Panc1 (cell line): Measurements from ENCODE around the gene OR10R2. TPM values are rescaled to one million over a fixed set of nuclear protein-coding genes. Genes with fewer than 3 reads are reported as not detected.
A peak's percentile ranks its signal among the peaks of the same experiment; 100 is the strongest.

Source experiments
- ATAC-seq: fragments of 200-7000 bp; cut with Tn5 transposase; 2 replicates; pipeline ENCODE4 v1.9.1; 2020; ENCODE audit warnings: mild to moderate bottlenecking, moderate library complexity
- BruUV-seq: library from RNA; stranded (reverse); fragments of 400-500 nt; replicated peaks from 2 replicates; lab custom pipeline; 2021; lab: Mats Ljungman, UMichigan
- CTCF ChIA-PET: fragments of 300-600 bp; sonication (Branson Sonifier 250); formaldehyde crosslinking; loops from one replicate; lab custom pipeline; 2022; ENCODE audit warnings: antibody characterized with exemption; lab: Charles Lee
- POLR2A ChIA-PET: fragments of 300-600 bp; sonication (Branson Sonifier 250); formaldehyde crosslinking; loops from one replicate; lab custom pipeline; 2022; ENCODE audit warnings: antibody characterized with exemption; lab: Charles Lee
- DNase-seq: peaks from one replicate; pipeline ENCODE4 v3.0.0-alpha.2; 2010; ENCODE audit warnings: low read depth, low spot score
- H3K27ac ChIP-seq: 2 replicates; pipeline ENCODE4 v1.5.1; 2011; ENCODE audit warnings: mild to moderate bottlenecking, low read length, inconsistent platforms
- H3K27me3 ChIP-seq: fragments of 200-500 bp; sonication (Bioruptor generic); 2 replicates; pipeline ENCODE4 v1.6.0; 2014; ENCODE audit warnings: low read length, inconsistent platforms; ENCODE audit not compliant: control insufficient read depth, insufficient read depth
- H3K36me3 ChIP-seq: fragments of 200-500 bp; sonication (Bioruptor generic); 2 replicates; pipeline ENCODE4 v1.5.1; 2014; ENCODE audit warnings: inconsistent platforms, mild to moderate bottlenecking, low read length, moderate library complexity; ENCODE audit not compliant: control insufficient read depth, insufficient read depth
- H3K4me1 ChIP-seq: 2 replicates; pipeline ENCODE4 v1.5.1; 2011; ENCODE audit warnings: inconsistent platforms, mild to moderate bottlenecking, low read length, moderate library complexity; ENCODE audit not compliant: control insufficient read depth, insufficient read depth
- H3K4me3 ChIP-seq, 2 experiments: 2 replicates each; pipeline ENCODE4 v1.5.1; 2011 to 2012; ENCODE audit warnings: low read depth in 2 of 2, low read length in 2 of 2, mild to moderate bottlenecking in 2 of 2, inconsistent platforms in 1 of 2, moderate library complexity in 1 of 2
- H3K9me3 ChIP-seq: fragments of 200-500 bp; sonication (Bioruptor generic); 2 replicates; pipeline ENCODE4 v1.5.1; 2014; ENCODE audit warnings: low read depth, mild to moderate bottlenecking, inconsistent platforms, low read length, moderate library complexity; ENCODE audit not compliant: control insufficient read depth, insufficient read depth
- CTCF ChIP-seq: fragments of 450-650 bp; IDR thresholded peaks from 2 replicates; pipeline ENCODE4 v1.5.1; 2017; ENCODE audit warnings: mild to moderate bottlenecking
- POLR2AphosphoS5 ChIP-seq: IDR thresholded peaks from 2 replicates; pipeline ENCODE4 v1.6.1; 2012; ENCODE audit warnings: mild to moderate bottlenecking, low read depth, low read length, moderate library complexity
- SIN3A ChIP-seq: IDR thresholded peaks from 2 replicates; pipeline ENCODE4 v1.6.1; 2012; ENCODE audit warnings: low read depth, mild to moderate bottlenecking, low read length, moderate library complexity, borderline replicate concordance; ENCODE audit not compliant: insufficient read depth
- TCF7L2 ChIP-seq: IDR thresholded peaks from 2 replicates; pipeline ENCODE4 v1.6.1; 2011; ENCODE audit warnings: mild to moderate bottlenecking, low read depth, low read length, inconsistent platforms
- in situ Hi-C: cut with HindIII; loops from 2 replicates; pipeline ENCODE4 v1.10.0; 2016; ENCODE audit warnings: low sequenced_read_pairs, low pct_unique_long_range_greater_than_20kb
- intact Hi-C: fragments of 100-400 bp; cut with micrococcal nuclease; formaldehyde crosslinking; loops from one replicate; pipeline ENCODE4 v1.10.0; 2022; ENCODE audit not compliant: unreplicated experiment
- total RNA-seq: library from RNA; stranded (reverse); gene quantifications from one replicate; pipeline ENCODE4 v1.2.1, GENCODE V29; 2021; ENCODE audit not compliant: unreplicated experiment
- TF ChIP-seq, protein P1 (sequence below), 2 experiments: IDR thresholded peaks; 2 replicates each; pipeline ENCODE4 v1.6.1; 2011 to 2012; ENCODE audit warnings: low read depth in 2 of 2, control low read depth in 1 of 2, low read length in 1 of 2, mild to moderate bottlenecking in 1 of 2, moderate library complexity in 1 of 2; ENCODE audit not compliant: insufficient read depth in 1 of 2

Gene OR10R2
- total RNA-seq, 1 experiment from 2014 or later, result not detected

DNA sequence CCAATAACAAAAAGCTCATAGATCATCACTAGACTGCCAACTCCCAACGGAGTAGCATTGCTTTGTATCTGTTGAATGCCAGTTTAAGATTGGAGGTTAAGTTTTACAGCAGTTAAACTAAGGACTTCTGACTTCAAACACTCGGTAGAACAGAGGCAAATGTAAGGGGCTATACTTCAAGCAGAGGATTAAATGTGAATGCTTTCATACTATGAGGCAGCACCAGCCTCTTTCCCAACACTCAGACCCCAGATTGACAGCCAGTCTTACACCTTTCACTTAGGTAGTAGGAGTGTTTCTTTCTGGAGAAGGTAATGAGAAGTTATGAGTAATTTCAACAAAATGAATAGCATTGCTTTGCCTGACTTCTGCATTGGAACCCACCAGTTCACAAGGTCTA lies 22.8 kb downstream of the OR10R2 start:
- H3K27ac ChIP-seq, result no peak overlapping the region
- H3K4me3 ChIP-seq, result no peak overlapping the region
- no peak for TF ChIP-seq POLR2AphosphoS5
- TF ChIP-seq SIN3A, result no peak
- no peak for TF ChIP-seq CTCF
- TF ChIP-seq, protein P1, sequence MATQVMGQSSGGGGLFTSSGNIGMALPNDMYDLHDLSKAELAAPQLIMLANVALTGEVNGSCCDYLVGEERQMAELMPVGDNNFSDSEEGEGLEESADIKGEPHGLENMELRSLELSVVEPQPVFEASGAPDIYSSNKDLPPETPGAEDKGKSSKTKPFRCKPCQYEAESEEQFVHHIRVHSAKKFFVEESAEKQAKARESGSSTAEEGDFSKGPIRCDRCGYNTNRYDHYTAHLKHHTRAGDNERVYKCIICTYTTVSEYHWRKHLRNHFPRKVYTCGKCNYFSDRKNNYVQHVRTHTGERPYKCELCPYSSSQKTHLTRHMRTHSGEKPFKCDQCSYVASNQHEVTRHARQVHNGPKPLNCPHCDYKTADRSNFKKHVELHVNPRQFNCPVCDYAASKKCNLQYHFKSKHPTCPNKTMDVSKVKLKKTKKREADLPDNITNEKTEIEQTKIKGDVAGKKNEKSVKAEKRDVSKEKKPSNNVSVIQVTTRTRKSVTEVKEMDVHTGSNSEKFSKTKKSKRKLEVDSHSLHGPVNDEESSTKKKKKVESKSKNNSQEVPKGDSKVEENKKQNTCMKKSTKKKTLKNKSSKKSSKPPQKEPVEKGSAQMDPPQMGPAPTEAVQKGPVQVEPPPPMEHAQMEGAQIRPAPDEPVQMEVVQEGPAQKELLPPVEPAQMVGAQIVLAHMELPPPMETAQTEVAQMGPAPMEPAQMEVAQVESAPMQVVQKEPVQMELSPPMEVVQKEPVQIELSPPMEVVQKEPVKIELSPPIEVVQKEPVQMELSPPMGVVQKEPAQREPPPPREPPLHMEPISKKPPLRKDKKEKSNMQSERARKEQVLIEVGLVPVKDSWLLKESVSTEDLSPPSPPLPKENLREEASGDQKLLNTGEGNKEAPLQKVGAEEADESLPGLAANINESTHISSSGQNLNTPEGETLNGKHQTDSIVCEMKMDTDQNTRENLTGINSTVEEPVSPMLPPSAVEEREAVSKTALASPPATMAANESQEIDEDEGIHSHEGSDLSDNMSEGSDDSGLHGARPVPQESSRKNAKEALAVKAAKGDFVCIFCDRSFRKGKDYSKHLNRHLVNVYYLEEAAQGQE (IDR thresholded peaks at IDR 0.05; ENCODE audit: insufficient read depth in 1 of 2, low read depth in 2 of 2, low read length in 1 of 2), result no peak
- no peak for TF ChIP-seq TCF7L2
- intact Hi-C loops (no loop called here), in situ Hi-C loops (no loop called here)
- ATAC-seq (no peak), DNase-seq (no peak)
- POLR2A ChIA-PET, result no interaction called here
- CTCF ChIA-PET, result no interaction called here
- no peaks in the 10 kb centered on the region for H3K4me1 ChIP-seq
- BruUV-seq, result no TSS peak
- H3K36me3 ChIP-seq, result no peaks in the 10 kb centered on the region
- H3K9me3 ChIP-seq, result no peaks in the 10 kb centered on the region
- H3K27me3 ChIP-seq, result no peaks in the 10 kb centered on the region

DNA sequence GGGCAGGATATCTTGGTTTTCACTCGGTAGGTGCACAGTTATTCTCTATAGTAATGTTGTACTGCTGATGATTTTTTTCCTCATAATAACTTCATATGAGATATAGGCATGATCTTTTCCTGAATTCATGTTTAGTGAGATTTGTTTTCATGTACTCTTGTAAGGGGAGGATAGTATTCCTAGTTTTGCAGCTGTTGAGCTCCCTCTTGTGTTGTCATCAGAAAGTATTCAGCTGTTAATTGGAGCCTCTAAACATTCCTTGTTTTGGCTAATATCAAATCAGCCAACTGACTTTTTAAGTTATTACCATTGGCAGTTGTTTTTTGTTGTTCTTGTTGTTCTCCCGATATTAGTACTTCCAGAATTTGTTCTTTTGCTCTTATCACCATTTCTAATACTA lies 24.4 kb downstream of the OR10R2 start:
- ChIA-PET CTCF (interaction anchor here (1.3 kb wide), 1 partner anchor 292 kb away, joined by 5 read pairs; no protein-coding TSS in a partner anchor), POLR2A (no interaction called here)
- in situ Hi-C loops (no loop called here), intact Hi-C loops (no loop called here)
- Histone ChIP-seq H3K27ac (no peak overlapping the region), H3K27me3 (no peaks in the 10 kb centered on the region), H3K9me3 (no peaks in the 10 kb centered on the region), H3K4me3 (no peak overlapping the region), H3K36me3 (no peaks in the 10 kb centered on the region), H3K4me1 (no peaks in the 10 kb centered on the region)
- DNase-seq, result no peak
- no TSS peak for BruUV-seq
- TF ChIP-seq, protein P1 (IDR thresholded peaks at IDR 0.05; ENCODE audit: insufficient read depth in 1 of 2, low read depth in 2 of 2, low read length in 1 of 2), result no peak
- TF ChIP-seq CTCF (peak; percentile 6; the same call in 1 of the 2 replicates), POLR2AphosphoS5 (no peak), SIN3A (no peak)
- ATAC-seq, result no peak
